Measurements from ENCODE around the gene TIMM10B. TPM values are rescaled to one million over a fixed set of nuclear protein-coding genes. Genes with fewer than 3 reads are reported as not detected.
"Not testable (repeated sequence)": the region's sequence is repeated elsewhere in the genome, so short reads cannot be mapped to it uniquely, and the experiment has no call there.

Gene TIMM10B
- total RNA-seq, 1 donor from 2014 or later: 21.7 TPM

DNA sequence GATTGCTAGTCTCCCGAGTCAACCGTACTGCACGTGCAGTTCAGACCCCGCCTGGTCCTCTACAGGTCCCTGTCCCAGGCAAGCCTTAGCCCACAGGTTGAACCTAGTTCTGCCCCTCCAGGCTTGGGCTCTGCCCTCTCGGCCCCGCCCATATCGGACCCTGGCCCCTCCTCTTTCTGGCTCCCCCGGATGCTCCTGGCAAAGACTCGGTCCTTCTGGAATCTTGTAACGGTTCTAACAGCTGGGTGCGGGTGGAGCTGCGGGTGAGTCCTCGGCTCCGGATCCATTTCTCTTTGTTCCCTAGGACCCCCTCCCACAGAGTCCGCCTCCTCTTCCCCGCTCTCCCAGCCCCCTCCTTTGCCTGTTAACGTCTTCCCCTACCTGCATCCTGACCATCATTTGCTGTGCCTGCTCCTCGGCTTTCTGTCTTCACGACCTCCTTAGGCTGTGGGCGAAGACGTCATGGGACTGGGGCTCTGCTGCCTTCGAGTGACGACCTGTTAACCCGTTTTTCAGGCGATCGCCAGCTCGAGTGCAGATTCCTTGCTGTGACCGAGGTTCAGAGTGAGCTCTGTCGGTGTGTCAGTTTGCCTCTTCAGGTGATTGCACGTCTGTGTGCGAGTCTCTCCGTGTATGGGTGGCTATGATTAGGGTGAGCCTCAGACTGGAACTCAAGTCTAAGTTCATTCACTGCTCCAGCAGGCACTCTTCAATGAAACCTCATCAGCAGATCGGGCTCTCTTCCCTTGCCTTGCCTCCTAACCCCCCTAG, 16.0 kb downstream of the TIMM10B start, which contains the start of gene DNHD1:
Gene DNHD1 (plus strand): TSS at position 212 of the 771 bp plus-strand sequence. CDS start 936 bp downstream, outside the sequence.
- DNase-seq (ENCODE audit: low spot score): no peak
- intact Hi-C loops (cut with DNase I): no loop called here

DNA sequence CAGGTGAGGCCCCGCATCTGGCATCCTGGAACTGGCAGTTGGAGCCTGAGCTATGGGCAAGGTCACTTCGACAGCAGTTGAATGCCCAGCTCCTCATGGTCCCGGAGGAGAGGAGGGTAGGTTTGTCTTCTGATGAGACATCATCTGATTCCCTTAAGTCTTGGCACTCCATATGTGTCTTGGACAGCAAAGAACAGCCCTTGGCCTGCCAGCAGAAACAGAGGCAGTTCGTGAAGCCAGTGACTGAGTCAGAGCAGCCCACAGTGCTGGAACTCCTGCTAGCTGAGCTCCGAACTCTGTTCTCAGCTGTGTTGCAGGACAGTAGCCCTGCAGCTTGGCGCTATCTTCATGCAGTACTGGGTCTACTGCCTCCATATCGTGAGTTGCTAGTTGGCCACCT, 16.8 kb downstream of the TIMM10B start:
- no peak for DNase-seq (ENCODE audit: low spot score)
- intact Hi-C loops (cut with DNase I): no loop called here

DNA sequence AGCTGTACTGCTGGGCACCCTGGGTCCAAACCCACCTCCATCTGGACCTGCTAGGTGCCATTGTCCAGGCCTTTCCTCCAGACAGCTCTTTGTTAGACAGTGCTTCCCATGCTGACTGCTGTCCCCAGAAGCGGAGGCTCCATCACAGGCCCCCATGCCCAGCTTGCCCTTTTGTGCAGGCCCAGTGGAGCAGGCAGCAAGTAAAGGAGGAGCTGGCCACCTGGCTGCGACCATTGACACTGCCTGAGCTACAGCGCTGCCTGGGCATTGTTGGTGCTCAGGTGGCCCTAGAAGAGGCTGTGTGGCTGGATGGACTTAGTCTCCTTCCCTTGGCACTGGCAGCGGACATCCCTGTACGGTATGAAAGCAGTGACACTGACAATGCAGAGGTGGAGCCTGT, 17.2 kb downstream of the TIMM10B start:
- DNase-seq (ENCODE audit: low spot score): no peak
- intact Hi-C loops (cut with DNase I): no loop called here

DNA sequence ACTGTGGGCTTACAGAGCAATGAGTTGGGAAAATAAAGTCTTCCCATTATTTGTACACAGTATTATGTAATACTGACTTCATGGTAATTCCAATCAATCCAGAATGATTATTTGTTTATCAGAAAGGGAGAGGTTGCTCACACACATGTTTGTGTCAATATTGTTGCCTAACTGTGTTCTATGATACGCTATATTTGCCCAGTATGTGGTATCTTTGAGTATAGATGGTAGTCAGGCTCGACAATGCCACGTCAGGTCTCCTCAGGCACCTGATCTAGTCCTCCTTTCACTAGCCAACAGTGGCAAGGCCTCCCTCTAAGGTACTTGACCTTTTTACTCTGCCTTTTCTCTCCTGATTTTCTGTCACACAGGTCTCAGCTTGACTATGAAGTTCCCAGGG, 21.1 kb downstream of the TIMM10B start:
- no peak for DNase-seq (ENCODE audit: low spot score)
- intact Hi-C loops (cut with DNase I): loop anchor here (5.0 kb wide), 1 partner anchor 115 kb away; no protein-coding TSS in a partner anchor

DNA sequence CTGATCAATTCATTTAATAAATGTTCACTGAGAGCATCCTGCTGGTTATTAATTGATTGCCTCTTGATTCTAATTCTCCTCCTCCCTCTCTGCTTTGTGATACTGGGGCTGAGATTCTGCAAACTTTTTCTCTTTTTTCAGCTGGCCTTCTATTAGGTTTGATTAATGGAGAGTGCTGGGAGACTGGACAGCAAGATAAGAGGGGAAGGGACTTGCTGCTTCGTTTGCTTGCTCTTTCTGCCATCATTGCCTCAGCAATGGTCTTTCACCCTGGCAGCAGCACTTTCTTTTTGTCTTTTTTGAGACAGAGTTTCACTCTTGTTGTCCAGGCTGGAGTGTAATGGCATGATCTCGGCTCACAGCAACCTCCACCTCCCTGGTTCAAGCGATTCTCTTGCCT, 22.9 kb downstream of the TIMM10B start:
- no peak for DNase-seq (ENCODE audit: low spot score)
- intact Hi-C loops (cut with DNase I): loop anchor here (5.0 kb wide), 1 partner anchor 117 kb away; no protein-coding TSS in a partner anchor

DNA sequence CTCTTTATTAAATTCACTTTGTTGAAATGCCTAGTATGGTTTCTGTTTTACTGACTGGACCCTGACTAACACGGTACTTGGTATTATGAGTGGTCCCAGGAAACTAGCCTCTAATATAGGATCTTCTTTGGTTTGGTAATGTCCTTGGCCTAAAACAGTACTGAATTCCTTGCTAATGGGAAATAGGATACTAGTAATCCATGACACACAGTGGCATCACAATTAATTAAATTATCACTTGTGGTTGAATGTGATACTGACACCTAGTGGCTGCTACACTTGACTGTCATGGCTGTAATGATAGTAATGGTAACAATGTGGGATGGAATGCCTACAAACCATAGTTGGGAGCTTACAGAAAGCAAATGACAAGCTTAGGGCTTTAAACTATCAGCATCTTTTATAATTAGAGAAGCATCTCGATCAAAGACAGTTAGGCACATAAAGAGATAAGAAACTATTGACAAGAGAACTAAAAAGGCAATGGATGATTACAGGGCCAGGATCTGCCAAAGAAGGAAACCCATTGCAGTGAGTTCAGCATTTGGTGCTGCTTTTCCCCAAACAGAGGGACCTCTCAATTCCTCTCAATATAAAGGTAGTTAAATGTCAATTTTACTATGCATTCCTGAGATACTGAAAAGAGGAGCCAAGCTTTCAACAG, 24.4 kb downstream of the TIMM10B start:
- DNase-seq (ENCODE audit: low spot score): no peak
- intact Hi-C loops (cut with DNase I): no loop called here

DNA sequence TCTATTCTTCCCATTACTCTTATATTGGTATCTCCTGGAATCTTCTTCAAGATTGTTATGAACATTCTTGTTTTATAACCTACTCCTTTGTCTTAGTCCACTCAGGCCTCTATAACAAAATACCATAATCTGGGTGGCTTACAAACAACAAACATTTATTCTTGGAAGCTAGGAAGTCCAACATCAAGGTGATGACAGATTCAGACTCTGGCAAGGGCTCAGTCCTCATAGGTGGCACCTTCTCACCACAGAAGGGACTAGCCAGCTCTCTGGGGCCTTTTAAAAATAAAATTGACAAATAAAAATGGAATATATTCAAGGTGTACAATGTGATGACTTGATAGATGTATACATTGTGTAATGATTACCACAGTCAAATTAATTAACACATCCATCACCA, 35.6 kb downstream of the TIMM10B start:
- no peak for DNase-seq (ENCODE audit: low spot score)
- intact Hi-C loops (cut with DNase I): no loop called here

DNA sequence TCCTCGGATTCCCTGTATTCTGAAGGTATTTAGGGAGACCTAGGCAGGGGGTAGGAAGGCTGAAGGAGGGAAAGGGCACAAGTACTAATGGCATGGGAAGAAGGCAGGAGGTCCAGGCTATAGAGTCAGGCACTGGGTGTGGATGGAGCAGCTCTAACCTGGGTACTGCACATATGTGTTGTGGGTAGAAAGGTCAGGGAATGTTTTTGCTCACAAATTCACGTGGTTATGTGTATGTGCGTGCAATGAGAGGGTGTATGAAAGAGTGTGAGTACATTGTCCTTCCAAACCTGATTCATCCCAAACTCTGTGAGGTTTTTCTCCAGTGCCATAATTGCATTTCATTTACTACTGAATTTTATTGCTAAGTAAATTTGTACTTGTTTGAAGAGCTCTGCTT, 39.0 kb downstream of the TIMM10B start:
- intact Hi-C loops (cut with DNase I): no loop called here
- DNase-seq (ENCODE audit: low spot score): no peak

DNA sequence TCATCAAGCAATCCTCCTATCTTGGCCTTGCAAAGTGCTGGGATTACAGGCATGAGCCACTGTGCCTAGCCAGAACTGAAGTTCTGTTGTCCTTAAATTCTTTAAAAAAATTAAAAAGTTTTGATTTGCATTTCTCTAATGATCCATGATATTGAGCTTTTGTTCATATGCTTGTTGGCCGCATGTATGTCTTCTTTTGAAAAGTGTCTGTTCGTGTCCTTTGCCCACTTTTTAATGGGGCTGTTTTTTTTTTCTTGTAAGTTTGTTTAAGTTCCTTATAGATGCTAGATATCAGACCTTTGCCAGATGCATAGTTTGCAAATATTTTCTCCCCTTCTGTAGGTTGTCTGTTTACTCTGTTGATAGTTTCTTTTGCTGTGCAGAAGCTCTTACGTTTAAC, 40.6 kb downstream of the TIMM10B start:
- intact Hi-C loops (cut with DNase I); DNase-seq (ENCODE audit: low spot score): not testable (repeated sequence)

DNA sequence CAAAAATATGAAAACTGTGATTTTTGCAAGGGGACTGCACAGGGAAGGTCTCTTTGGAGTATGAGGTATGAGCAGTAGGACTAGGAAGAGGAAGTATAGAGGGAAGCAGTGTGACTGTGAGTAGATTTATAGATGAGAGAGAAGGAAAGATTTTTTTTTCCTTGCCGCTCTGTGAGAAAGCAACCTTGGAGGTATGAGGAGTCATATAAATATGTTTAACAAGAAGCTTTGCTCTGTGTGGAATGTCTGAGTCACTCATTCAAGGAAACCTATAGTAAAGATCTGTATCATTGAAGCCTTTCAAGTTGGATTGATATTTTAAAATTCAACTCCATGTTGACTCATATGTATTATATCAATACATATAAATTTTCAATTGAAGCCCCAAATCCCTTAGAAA, 42.0 kb downstream of the TIMM10B start:
- intact Hi-C loops (cut with DNase I): no loop called here
- DNase-seq (ENCODE audit: low spot score): no peak

DNA sequence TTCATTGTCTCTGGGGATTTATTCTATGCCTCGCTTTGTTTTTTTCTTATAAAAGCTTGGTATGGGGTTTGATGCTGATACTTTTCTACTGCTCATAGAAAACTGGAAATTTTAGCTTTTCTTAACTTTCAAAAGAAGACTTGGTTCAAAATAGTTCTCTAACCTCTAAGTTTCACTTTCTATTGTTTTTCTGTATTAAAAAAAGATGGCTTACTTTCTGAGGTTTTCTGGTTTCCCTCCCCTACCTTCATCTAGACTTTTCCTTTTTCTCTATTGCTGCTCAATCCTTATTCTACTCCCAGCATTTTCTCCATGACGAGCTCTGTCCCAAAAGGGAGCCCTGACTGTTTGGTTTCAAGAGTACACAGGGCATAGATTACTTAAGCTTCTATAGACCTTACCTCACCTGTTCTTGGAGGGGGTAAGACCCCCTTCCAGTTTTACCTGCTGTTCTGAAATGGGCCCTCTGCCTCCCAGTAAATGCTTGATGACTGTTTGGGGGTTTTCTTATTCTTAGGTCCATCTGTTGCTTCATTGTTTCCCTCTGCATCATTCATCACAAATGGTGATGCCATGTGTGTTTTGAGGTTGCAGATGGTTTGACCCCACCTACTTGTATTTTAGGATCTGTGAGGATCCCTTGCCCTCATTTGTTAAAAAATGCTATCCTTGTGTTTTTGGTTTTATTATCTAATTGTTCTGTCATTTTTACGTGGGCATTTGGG, 45.3 kb downstream of the TIMM10B start:
- DNase-seq (ENCODE audit: low spot score): no peak
- intact Hi-C loops (cut with DNase I): no loop called here

DNA sequence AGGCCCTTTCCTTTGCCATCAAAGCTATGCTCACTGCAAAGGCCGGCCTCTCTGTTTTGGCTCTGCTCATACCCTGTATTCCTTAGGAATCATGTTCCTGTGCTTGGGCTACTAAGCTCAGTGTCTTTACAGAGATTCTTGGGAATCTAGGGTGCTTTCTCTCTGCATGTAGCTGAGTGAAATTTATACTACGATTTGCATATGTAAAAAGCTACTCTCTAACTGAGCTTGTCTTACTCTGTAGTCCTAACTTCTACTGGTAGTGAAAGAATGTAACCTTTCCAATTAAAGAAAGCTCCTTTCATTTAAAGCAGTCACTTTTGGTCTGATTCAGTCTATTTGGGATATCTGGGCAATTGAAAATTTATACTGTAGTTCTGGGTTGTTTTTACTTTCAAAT, 48.0 kb downstream of the TIMM10B start:
- DNase-seq (ENCODE audit: low spot score): no peak
- intact Hi-C loops (cut with DNase I): no loop called here

DNA sequence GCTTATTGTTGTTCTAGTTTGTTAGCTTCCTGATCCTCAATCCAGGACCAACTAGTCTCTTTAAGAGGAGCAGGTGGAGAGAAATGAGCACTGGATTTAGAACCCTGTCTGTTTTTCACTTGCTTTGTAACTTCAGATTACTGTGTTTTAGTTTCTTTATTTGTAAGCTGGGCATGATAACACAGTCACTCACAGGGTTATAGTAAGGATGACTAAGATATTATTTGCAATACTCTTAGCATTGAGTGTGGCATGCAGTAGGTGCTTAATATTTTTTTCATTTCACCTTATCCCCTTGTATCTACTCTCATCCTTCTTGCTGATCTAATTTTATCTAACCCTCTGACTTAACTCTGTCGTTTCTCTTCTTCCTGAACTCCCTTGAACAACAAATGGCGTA, 49.5 kb downstream of the TIMM10B start:
- intact Hi-C loops (cut with DNase I): loop anchor here (2.0 to 5.0 kb wide), 4 partner anchors 56 to 176 kb away; partner anchors contain the start of genes ILK, MRPL17 and RRP8
- no peak for DNase-seq (ENCODE audit: low spot score)

DNA sequence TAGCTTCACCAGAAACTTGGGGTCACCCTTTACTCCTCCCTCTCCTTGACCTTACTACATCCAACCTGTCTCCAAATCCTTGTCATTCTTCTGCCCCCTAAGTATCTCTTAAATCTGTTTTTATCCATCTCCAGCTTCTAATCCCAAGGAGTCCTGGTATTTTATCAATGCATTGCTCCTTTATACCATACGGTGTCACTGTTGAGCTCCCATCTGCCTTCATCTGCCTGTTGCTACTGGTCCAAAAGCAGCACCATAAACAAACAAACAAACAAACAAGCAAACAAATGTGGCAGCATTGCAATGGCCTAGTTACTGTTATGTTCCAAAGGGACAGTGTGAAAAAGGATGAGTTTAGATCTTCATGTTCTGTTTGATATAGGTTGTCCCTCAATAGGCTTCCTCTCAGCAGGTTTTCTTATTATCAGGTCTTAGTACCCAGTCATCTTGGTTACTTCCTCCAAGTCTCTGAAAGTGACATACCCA, 50.0 kb downstream of the TIMM10B start:
- intact Hi-C loops (cut with DNase I): loop anchor here (2.0 to 5.0 kb wide), 4 partner anchors 56 to 175 kb away; partner anchors contain the start of genes ILK, MRPL17 and RRP8
- DNase-seq (ENCODE audit: low spot score): no peak

Other genes starting within 250 kb of the TIMM10B start
- gene FHIP1B, start 246.9 kb upstream of the TIMM10B start, total RNA-seq: 19.7 TPM
- not detected for gene CNGA4, start 242.4 kb upstream of the TIMM10B start, total RNA-seq
- gene CCKBR, start 221.7 kb upstream of the TIMM10B start, total RNA-seq: not detected
- gene CAVIN3, start 161.0 kb upstream of the TIMM10B start, total RNA-seq: 77.6 TPM
- 57.8 TPM for gene SMPD1, start 91.0 kb upstream of the TIMM10B start, total RNA-seq
- 72.0 TPM for gene APBB1, start 62.4 kb upstream of the TIMM10B start, total RNA-seq
- gene HPX, start 40.5 kb upstream of the TIMM10B start, total RNA-seq: 0.27 TPM
- 11.7 TPM for gene TRIM3, start 7.6 kb upstream of the TIMM10B start, total RNA-seq
- gene ARFIP2, start 170 bp upstream of the TIMM10B start, total RNA-seq: 20.1 TPM
- 8.2 TPM for gene DNHD1, start 15.8 kb downstream of the TIMM10B start, total RNA-seq
- 21.3 TPM for gene RRP8, start 122.1 kb downstream of the TIMM10B start, total RNA-seq
- gene ILK, start 122.3 kb downstream of the TIMM10B start, total RNA-seq: 229 TPM
- 126 TPM for gene TAF10, start 130.7 kb downstream of the TIMM10B start, total RNA-seq
- gene TPP1, start 137.9 kb downstream of the TIMM10B start, total RNA-seq: 72.0 TPM
- 9.2 TPM for gene DCHS1, start 174.3 kb downstream of the TIMM10B start, total RNA-seq
- 39.5 TPM for gene MRPL17, start 201.8 kb downstream of the TIMM10B start, total RNA-seq

All from cardiac septum (tissue), 1 donor.